ENCODE data around the gene GTPBP8.

DNA sequence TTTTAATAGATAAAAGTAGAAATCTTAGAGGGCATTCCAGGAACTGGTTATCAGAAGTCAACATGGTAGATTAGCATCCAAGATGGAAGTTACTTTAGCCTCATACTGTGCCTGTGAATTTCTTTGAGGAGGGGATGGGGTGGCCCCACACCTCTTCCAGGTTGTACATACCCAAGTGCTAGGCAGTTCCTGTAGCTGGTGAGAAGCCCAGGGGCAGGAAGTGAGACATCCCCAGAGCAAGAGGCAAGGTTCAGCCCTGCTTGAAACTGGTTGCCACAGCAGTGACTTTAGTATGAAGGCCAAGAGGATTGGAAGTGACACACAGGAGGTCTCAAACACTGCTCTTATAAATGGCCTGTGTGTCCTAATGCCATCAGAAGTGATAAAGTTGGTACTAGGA, 11.9 kb downstream of the GTPBP8 start:
- no peak for TF ChIP-seq POLR2A (IDR thresholded peaks at IDR 0.05)
- TF ChIP-seq, protein P1, sequence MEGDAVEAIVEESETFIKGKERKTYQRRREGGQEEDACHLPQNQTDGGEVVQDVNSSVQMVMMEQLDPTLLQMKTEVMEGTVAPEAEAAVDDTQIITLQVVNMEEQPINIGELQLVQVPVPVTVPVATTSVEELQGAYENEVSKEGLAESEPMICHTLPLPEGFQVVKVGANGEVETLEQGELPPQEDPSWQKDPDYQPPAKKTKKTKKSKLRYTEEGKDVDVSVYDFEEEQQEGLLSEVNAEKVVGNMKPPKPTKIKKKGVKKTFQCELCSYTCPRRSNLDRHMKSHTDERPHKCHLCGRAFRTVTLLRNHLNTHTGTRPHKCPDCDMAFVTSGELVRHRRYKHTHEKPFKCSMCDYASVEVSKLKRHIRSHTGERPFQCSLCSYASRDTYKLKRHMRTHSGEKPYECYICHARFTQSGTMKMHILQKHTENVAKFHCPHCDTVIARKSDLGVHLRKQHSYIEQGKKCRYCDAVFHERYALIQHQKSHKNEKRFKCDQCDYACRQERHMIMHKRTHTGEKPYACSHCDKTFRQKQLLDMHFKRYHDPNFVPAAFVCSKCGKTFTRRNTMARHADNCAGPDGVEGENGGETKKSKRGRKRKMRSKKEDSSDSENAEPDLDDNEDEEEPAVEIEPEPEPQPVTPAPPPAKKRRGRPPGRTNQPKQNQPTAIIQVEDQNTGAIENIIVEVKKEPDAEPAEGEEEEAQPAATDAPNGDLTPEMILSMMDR (IDR thresholded peaks at IDR 0.05): no peak

Measured in adrenal gland (tissue), 5 donors.